ENCODE data around the gene ZMYND19.
A peak's percentile ranks its signal among the peaks of the same experiment; 100 is the strongest.

Gene ZMYND19

DNA sequence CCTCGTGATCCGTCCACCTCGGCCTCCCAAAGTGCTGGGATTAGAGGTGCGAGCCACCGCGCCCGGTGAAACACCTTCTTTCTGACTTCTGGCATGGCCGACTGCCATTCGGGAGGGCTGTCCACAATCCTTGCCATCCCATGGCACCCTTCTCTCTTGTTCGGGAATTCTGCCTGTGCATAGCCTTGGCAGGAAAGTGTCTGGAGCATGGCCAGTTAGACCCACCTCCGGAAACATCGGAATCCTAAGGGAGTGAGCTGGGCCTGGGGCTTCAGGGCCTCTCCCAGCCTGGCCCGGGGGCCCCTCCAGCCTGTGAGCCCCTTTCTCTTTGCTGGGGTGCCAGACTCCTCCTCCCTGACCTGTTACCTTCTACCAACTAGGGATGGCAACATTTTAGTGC, 13.6 kb upstream of the ZMYND19 start (continued):
- TF ChIP-seq ZNF654 (tag by site-specific recombination; IDR thresholded peaks at IDR 0.05; ENCODE audit: low read depth), result no peak

DNA sequence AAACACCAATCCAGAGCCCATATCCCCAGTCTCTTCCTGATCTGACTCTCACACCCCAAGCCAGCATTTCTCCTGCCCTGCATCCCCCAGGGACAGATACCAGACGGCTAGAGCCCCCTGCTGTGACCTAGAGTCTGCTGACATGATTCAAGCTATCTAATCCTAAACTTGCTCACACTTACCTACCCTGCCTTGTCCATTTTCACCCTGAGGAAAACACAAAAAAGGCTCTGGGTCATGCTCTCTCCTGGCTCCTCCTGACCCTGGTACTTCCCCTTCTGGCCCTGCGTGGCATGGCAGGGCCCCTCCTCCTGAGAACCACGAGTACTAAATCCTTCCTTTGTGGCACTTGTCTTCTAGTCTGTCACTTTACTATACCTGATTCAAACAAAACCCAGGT, 12.3 kb upstream of the ZMYND19 start:
- no peaks in the 10 kb centered on the region for H3K36me3 ChIP-seq (ENCODE audit: control insufficient read depth in 2 of 2, insufficient read depth in 1 of 2, low read length in 2 of 2)
- TF ChIP-seq, protein P1, sequence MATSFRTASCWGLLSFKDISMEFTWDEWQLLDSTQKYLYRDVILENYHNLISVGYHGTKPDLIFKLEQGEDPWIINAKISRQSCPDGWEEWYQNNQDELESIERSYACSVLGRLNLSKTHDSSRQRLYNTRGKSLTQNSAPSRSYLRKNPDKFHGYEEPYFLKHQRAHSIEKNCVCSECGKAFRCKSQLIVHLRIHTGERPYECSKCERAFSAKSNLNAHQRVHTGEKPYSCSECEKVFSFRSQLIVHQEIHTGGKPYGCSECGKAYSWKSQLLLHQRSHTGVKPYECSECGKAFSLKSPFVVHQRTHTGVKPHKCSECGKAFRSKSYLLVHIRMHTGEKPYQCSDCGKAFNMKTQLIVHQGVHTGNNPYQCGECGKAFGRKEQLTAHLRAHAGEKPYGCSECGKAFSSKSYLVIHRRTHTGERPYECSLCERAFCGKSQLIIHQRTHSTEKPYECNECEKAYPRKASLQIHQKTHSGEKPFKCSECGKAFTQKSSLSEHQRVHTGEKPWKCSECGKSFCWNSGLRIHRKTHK (tag by site-specific recombination; IDR thresholded peaks at IDR 0.05), result no peak
- TF ChIP-seq ZNF626 (tag by site-specific recombination; IDR thresholded peaks at IDR 0.05) (no peak), IKZF3 (tag by site-specific recombination; IDR thresholded peaks at IDR 0.05) (0 out of 2 replicates have a peak, but pooled peaks have one; percentile 22), ZNF423 (tag by site-specific recombination; IDR thresholded peaks at IDR 0.05) (0 out of 2 replicates have a peak, but pooled peaks have one; percentile 34), BCL11B (tag by site-specific recombination; IDR thresholded peaks at IDR 0.05; ENCODE audit: low read depth) (no peak), ZIC2 (tag by site-specific recombination; IDR thresholded peaks at IDR 0.05) (peak; percentile 39), ZNF571 (tag by site-specific recombination; IDR thresholded peaks at IDR 0.05) (no peak), GLIS1 (tag by site-specific recombination; IDR thresholded peaks at IDR 0.05) (peak; percentile 94), ZNF23 (tag by site-specific recombination; IDR thresholded peaks at IDR 0.05; ENCODE audit: borderline replicate concordance) (no peak), ZBTB17 (tag by site-specific recombination; IDR thresholded peaks at IDR 0.05) (peak; percentile 27; the same call in 1 of the 2 replicates)
- TF ChIP-seq, protein P2, sequence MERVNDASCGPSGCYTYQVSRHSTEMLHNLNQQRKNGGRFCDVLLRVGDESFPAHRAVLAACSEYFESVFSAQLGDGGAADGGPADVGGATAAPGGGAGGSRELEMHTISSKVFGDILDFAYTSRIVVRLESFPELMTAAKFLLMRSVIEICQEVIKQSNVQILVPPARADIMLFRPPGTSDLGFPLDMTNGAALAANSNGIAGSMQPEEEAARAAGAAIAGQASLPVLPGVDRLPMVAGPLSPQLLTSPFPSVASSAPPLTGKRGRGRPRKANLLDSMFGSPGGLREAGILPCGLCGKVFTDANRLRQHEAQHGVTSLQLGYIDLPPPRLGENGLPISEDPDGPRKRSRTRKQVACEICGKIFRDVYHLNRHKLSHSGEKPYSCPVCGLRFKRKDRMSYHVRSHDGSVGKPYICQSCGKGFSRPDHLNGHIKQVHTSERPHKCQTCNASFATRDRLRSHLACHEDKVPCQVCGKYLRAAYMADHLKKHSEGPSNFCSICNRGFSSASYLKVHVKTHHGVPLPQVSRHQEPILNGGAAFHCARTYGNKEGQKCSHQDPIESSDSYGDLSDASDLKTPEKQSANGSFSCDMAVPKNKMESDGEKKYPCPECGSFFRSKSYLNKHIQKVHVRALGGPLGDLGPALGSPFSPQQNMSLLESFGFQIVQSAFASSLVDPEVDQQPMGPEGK (tag by site-specific recombination; IDR thresholded peaks at IDR 0.05), result 0 out of 2 replicates have a peak, but pooled peaks have one; percentile 16
- TF ChIP-seq, protein P3, sequence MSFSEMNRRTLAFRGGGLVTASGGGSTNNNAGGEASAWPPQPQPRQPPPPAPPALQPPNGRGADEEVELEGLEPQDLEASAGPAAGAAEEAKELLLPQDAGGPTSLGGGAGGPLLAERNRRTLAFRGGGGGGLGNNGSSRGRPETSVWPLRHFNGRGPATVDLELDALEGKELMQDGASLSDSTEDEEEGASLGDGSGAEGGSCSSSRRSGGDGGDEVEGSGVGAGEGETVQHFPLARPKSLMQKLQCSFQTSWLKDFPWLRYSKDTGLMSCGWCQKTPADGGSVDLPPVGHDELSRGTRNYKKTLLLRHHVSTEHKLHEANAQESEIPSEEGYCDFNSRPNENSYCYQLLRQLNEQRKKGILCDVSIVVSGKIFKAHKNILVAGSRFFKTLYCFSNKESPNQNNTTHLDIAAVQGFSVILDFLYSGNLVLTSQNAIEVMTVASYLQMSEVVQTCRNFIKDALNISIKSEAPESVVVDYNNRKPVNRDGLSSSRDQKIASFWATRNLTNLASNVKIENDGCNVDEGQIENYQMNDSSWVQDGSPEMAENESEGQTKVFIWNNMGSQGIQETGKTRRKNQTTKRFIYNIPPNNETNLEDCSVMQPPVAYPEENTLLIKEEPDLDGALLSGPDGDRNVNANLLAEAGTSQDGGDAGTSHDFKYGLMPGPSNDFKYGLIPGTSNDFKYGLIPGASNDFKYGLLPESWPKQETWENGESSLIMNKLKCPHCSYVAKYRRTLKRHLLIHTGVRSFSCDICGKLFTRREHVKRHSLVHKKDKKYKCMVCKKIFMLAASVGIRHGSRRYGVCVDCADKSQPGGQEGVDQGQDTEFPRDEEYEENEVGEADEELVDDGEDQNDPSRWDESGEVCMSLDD (tag by site-specific recombination; IDR thresholded peaks at IDR 0.05), result no peak
- no peaks in the 10 kb centered on the region for H3K4me1 ChIP-seq (ENCODE audit: control insufficient read depth, insufficient read depth, low read length)
- no peak overlapping the region for H3K27ac ChIP-seq (ENCODE audit: extremely low read depth, low read depth, low read length)
- no peaks in the 10 kb centered on the region for H3K9me3 ChIP-seq (ENCODE audit: control insufficient read depth, insufficient read depth, low read depth, low read length)
- CTCF ChIA-PET, result interaction anchor here (1.4 kb wide), 1 partner anchor 23 kb away, joined by 8 read pairs; no protein-coding TSS in a partner anchor
- no peak overlapping the region for H3K4me3 ChIP-seq (ENCODE audit: low read depth, low read length)
- POLR2A ChIA-PET, result interaction anchor here (1.0 to 1.7 kb wide), 3 partner anchors 9 to 12 kb away, joined by 3 to 13 read pairs (median 4); partner anchors contain the start of gene ZMYND19

DNA sequence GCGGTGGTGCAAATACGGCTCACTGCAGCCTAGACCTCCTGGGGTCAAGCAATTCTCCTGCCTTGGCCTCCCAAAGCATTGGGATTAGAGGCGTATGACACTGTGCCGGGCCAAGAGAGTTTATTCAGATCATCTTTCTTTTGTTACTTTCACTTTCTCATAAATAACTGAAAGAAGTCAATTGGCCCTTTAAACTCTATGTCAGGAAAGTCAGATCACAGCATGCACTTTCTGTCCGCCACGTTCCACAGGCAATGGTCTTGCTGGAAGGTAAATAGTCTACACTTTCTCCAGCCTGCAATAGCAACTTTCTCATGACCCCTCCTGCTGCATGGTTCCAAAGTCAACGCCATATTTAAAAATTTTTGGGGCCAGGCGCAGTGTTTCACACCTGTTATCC, 8.6 kb upstream of the ZMYND19 start:
- POLR2A ChIA-PET, result interaction anchor here (1.2 kb wide), 1 partner anchor 8 kb away, joined by 4 read pairs; no protein-coding TSS in a partner anchor
- no peak overlapping the region for H3K4me3 ChIP-seq (ENCODE audit: low read depth, low read length)
- no peaks in the 10 kb centered on the region for H3K9me3 ChIP-seq (ENCODE audit: control insufficient read depth, insufficient read depth, low read depth, low read length)
- CTCF ChIA-PET, result no interaction called here
- H3K4me1 ChIP-seq (ENCODE audit: control insufficient read depth, insufficient read depth, low read length), result no peaks in the 10 kb centered on the region
- H3K36me3 ChIP-seq (ENCODE audit: control insufficient read depth in 2 of 2, insufficient read depth in 1 of 2, low read length in 2 of 2), result no peaks in the 10 kb centered on the region
- TF ChIP-seq ZNF521 (tag by site-specific recombination; IDR thresholded peaks at IDR 0.05) (no peak), PRDM1 (tag by site-specific recombination; IDR thresholded peaks at IDR 0.05) (peak; percentile 93), ZXDB (tag by site-specific recombination; IDR thresholded peaks at IDR 0.05) (no peak)
- no peak overlapping the region for H3K27ac ChIP-seq (ENCODE audit: extremely low read depth, low read depth, low read length)

Data from HEK293 (cell line).